ENCODE data around the gene RPS6KA5.

The RPS6KA5 gene

GRCh38 chr14:90890322-90891020 is 170.0 kb downstream of the RPS6KA5 start:
- DNase-seq (ENCODE audit: low read depth) = no peak
- H3K4me3 ChIP-seq (ENCODE audit: low read length) = no peak overlapping the region
- no peak for TF ChIP-seq CTCF (IDR thresholded peaks at IDR 0.05; ENCODE audit: insufficient read depth, low read depth, low read length, missing control alignments)

GRCh38 chr14:90886297-90886815 is 174.1 kb downstream of the RPS6KA5 start:
- no peak overlapping the region for H3K4me3 ChIP-seq (ENCODE audit: low read length)
- DNase-seq (ENCODE audit: low read depth) = no peak
- no peak for TF ChIP-seq CTCF (IDR thresholded peaks at IDR 0.05; ENCODE audit: insufficient read depth, low read depth, low read length, missing control alignments)

GRCh38 chr14:90883782-90884181 is 176.7 kb downstream of the RPS6KA5 start:
- TF ChIP-seq CTCF (IDR thresholded peaks at IDR 0.05; ENCODE audit: insufficient read depth, low read depth, low read length, missing control alignments) = no peak
- DNase-seq (ENCODE audit: low read depth) = peak; percentile 88
- no peak overlapping the region for H3K4me3 ChIP-seq (ENCODE audit: low read length)

GRCh38 chr14:90883197-90883596 is 177.2 kb downstream of the RPS6KA5 start:
- no peak overlapping the region for H3K4me3 ChIP-seq (ENCODE audit: low read length)
- TF ChIP-seq CTCF (IDR thresholded peaks at IDR 0.05; ENCODE audit: insufficient read depth, low read depth, low read length, missing control alignments) = no peak

GRCh38 chr14:90880282-90880681 is 180.2 kb downstream of the RPS6KA5 start:
- no peak overlapping the region for H3K4me3 ChIP-seq (ENCODE audit: low read length)
- DNase-seq (ENCODE audit: low read depth) = no peak
- no peak for TF ChIP-seq CTCF (IDR thresholded peaks at IDR 0.05; ENCODE audit: insufficient read depth, low read depth, low read length, missing control alignments)

More at GRCh38 chr14:90883197-90883596, 177.2 kb downstream of the RPS6KA5 start:
- no peak for DNase-seq (ENCODE audit: low read depth)

- TF ChIP-seq CTCF (IDR thresholded peaks at IDR 0.05; ENCODE audit: insufficient read depth, low read depth, low read length, missing control alignments) = no peak
- no peak overlapping the region for H3K4me3 ChIP-seq (ENCODE audit: low read length)
- no peak for DNase-seq (ENCODE audit: low read depth)
These were observed 185.8 kb downstream of the RPS6KA5 start for GRCh38 chr14:90874599-90874998.
